IMR-90 (cell line): Measurements from ENCODE around the gene EP300. TPM values are rescaled to one million over a fixed set of nuclear protein-coding genes. Genes with fewer than 3 reads are reported as not detected.

Experiments used
- ATAC-seq: fragments of 200-7000 bp; cut with Tn5 transposase; 2 replicates; pipeline ENCODE4 v1.9.1; 2020; ENCODE audit warnings: low read depth, mild to moderate bottlenecking, moderate library complexity
- BruUV-seq: library from RNA; stranded (reverse); fragments of 400-500 nt; replicated peaks from 2 replicates; lab custom pipeline; 2021; lab: Mats Ljungman, UMichigan
- CTCF ChIA-PET: fragments of 300-600 bp; formaldehyde crosslinking; extraction: SDS; loops from one replicate; lab custom pipeline; 2021; ENCODE audit warnings: antibody characterized with exemption; lab: Yijun Ruan, JAX
- POLR2A ChIA-PET: fragments of 300-600 bp; sonication (Branson Sonifier 250); formaldehyde crosslinking; loops from one replicate; lab custom pipeline; 2022; ENCODE audit warnings: antibody characterized with exemption; ENCODE audit not compliant: unreplicated experiment; lab: Charles Lee
- DNase-seq: peaks from one replicate; pipeline ENCODE4 v3.0.0; 2013
- H2AFZ ChIP-seq: replicated peaks from 2 replicates; pipeline ENCODE3; 2013; ENCODE audit warnings: low read length, mild to moderate bottlenecking; ENCODE audit not compliant: poor library complexity
- H2AK5ac ChIP-seq: 2 replicates; pipeline ENCODE4 v1.6.1; 2013; ENCODE audit warnings: low read depth, low read length, inconsistent platforms
- H2AK9ac ChIP-seq: replicated peaks from 2 replicates; pipeline ENCODE3; 2013; ENCODE audit warnings: mild to moderate bottlenecking, low read depth, low read length, moderate library complexity; ENCODE audit not compliant: poor library complexity
- H2BK120ac ChIP-seq: 2 replicates; pipeline ENCODE4 v1.6.1; 2013; ENCODE audit warnings: low read depth, low read length, inconsistent platforms
- H2BK15ac ChIP-seq: 3 replicates; pipeline ENCODE4 v1.6.1; 2013; ENCODE audit warnings: low read depth, low read length, inconsistent platforms
- H2BK20ac ChIP-seq: 2 replicates; pipeline ENCODE4 v1.6.1; 2013; ENCODE audit warnings: low read depth, mild to moderate bottlenecking, inconsistent platforms, low read length, moderate library complexity
- H2BK5ac ChIP-seq: 2 replicates; pipeline ENCODE4 v1.6.1; 2013; ENCODE audit warnings: mild to moderate bottlenecking, low read depth, low read length, inconsistent platforms; ENCODE audit not compliant: poor library complexity, severe bottlenecking
- H3K14ac ChIP-seq: replicated peaks from 2 replicates; pipeline ENCODE4 v1.6.1; 2013; ENCODE audit warnings: low read depth, low read length, inconsistent platforms
- H3K18ac ChIP-seq: 2 replicates; pipeline ENCODE4 v1.6.1; 2013; ENCODE audit warnings: low read depth, low read length, control low read depth
- H3K23ac ChIP-seq: 2 replicates; pipeline ENCODE4 v1.6.1; 2013; ENCODE audit warnings: low read depth, low read length, inconsistent platforms
- H3K27ac ChIP-seq: 2 replicates; pipeline ENCODE4 v1.5.1; 2013; ENCODE audit warnings: mild to moderate bottlenecking, control low read depth, low read length; ENCODE audit not compliant: insufficient read depth
- H3K27me3 ChIP-seq: 2 replicates; pipeline ENCODE4 v1.6.1; 2013; ENCODE audit warnings: low read length; ENCODE audit not compliant: control insufficient read depth, insufficient read depth
- H3K36me3 ChIP-seq: 2 replicates; pipeline ENCODE4 v1.6.1; 2013; ENCODE audit warnings: low read length, mixed read lengths; ENCODE audit not compliant: control insufficient read depth, insufficient read depth
- H3K4ac ChIP-seq: 2 replicates; pipeline ENCODE4 v1.6.1; 2013; ENCODE audit warnings: low read depth, low read length, inconsistent platforms
- H3K4me1 ChIP-seq: 2 replicates; pipeline ENCODE4 v1.6.1; 2013; ENCODE audit warnings: low read length, mixed read lengths; ENCODE audit not compliant: control insufficient read depth, insufficient read depth
- H3K4me2 ChIP-seq: 2 replicates; pipeline ENCODE4 v1.6.1; 2013; ENCODE audit warnings: low read depth, mild to moderate bottlenecking, control low read depth, low read length, moderate library complexity
- H3K4me3 ChIP-seq: 2 replicates; pipeline ENCODE4 v1.5.1; 2013; ENCODE audit warnings: low read depth, mild to moderate bottlenecking, control low read depth, low read length, moderate library complexity; ENCODE audit not compliant: insufficient read depth
- H3K56ac ChIP-seq: 2 replicates; pipeline ENCODE4 v1.6.1; 2013; ENCODE audit warnings: low read length, inconsistent platforms; ENCODE audit not compliant: insufficient read depth; ENCODE audit errors: extremely low read depth
- H3K79me1 ChIP-seq, 2 experiments: 2 replicates each; pipeline ENCODE4 v1.6.1; 2013; ENCODE audit warnings: low read length in 2 of 2, inconsistent platforms in 1 of 2, low read depth in 1 of 2
- H3K9ac ChIP-seq: 2 replicates; pipeline ENCODE4 v1.6.1; 2013; ENCODE audit warnings: low read depth, low read length, control low read depth
- H3K9me1 ChIP-seq: 2 replicates; pipeline ENCODE4 v1.6.1; 2013; ENCODE audit warnings: low read length, inconsistent platforms; ENCODE audit not compliant: insufficient read depth
- H3K9me3 ChIP-seq: 2 replicates; pipeline ENCODE4 v1.6.1; 2013; ENCODE audit warnings: low read length; ENCODE audit not compliant: control insufficient read depth, insufficient read depth
- H4K20me1 ChIP-seq: 2 replicates; pipeline ENCODE4 v1.6.1; 2013; ENCODE audit warnings: low read length, inconsistent platforms; ENCODE audit not compliant: insufficient read depth
- H4K5ac ChIP-seq: 2 replicates; pipeline ENCODE4 v1.6.1; 2013; ENCODE audit warnings: mild to moderate bottlenecking, low read depth, low read length, control low read depth
- H4K8ac ChIP-seq, 2 experiments: 2 replicates each; pipeline ENCODE4 v1.6.1; 2013; ENCODE audit warnings: low read depth in 2 of 2, low read length in 2 of 2, control low read depth in 1 of 2, inconsistent platforms in 1 of 2
- H4K91ac ChIP-seq: 2 replicates; pipeline ENCODE4 v1.6.1; 2013; ENCODE audit warnings: low read depth, low read length, inconsistent platforms; ENCODE audit not compliant: insufficient read depth
- MAFK ChIP-seq: IDR thresholded peaks from 2 replicates; pipeline ENCODE4 v1.6.1; 2012; ENCODE audit warnings: low read depth, low read length, improper control_type of control experiment
- MXI1 ChIP-seq: IDR thresholded peaks from 2 replicates; pipeline ENCODE4 v1.6.1; 2012; ENCODE audit warnings: low read depth, mild to moderate bottlenecking, low read length, moderate library complexity, borderline replicate concordance
- NFE2L2 ChIP-seq: fragments of 150-350 bp; IDR thresholded peaks from 2 replicates; pipeline ENCODE4 v1.6.1; 2016; ENCODE audit warnings: low read depth, mild to moderate bottlenecking, low read length
- WGBS, 2 experiments: methylation state at CpG; one replicate each; pipeline versions ENCODE4 v1.1.5 to v1.1.7; 2013; ENCODE audit warnings: missing lambda C conversion rate in 2 of 2; ENCODE audit not compliant: insufficient read length in 1 of 2; ENCODE audit errors: extremely low coverage in 2 of 2; 5-methylcytosine and 5-hydroxymethylcytosine counted together
- dilution Hi-C: fragments of 300-500 bp; cut with HindIII; formaldehyde crosslinking; loops from one replicate; pipeline ENCODE4 v1.14.3; 2018; ENCODE audit warnings: low sequenced_read_pairs; ENCODE audit not compliant: unreplicated experiment
- in situ Hi-C: fragments of 300-500 bp; cut with MboI; formaldehyde crosslinking; loops from 3 replicates; pipeline ENCODE4 v1.14.3; 2019; ENCODE audit warnings: low sequenced_read_pairs, inconsistent platforms, mixed read lengths
- intact Hi-C: fragments of 100-400 bp; cut with micrococcal nuclease; formaldehyde crosslinking; loops from 2 replicates; pipeline ENCODE4 v1.10.0; 2022
- polyA plus RNA-seq, 3 experiments: library from polyadenylated mRNA; depleted of rRNA; stranded (reverse); fragments of >200 nt; gene quantifications; 2 replicates each; pipeline ENCODE4 v1.2.3, GENCODE V29; 2012; ENCODE audit warnings: low replicate concordance in 1 of 3
- total RNA-seq: library from RNA; depleted of rRNA; stranded (reverse); fragments of >200 nt; gene quantifications from 2 replicates; pipeline ENCODE4 v1.2.3, GENCODE V29; 2012

EP300 gene
- total and polyA plus RNA-seq, 2 of the 4 experiments (the other 2 are of a cell fraction), result 23.3 to 27.4 TPM

DNA sequence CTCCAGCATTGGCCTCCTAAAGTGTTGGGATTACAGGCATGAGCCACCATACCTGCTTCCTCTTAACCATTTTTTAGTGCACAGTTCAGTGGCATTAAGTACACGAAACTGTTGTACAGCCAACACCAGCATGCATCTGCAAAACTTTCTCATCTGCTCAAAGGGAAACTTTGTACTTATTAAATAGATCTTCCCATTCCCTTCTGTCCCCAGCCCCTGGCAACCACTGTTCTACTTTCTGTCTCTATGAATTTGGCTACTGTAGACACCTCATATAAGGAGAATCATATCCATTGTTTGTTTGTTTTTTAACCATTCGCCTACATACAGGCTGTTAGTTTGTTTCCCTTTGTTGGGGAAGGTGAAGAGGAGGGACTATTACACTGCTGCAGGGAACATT is 6.5 kb upstream of the EP300 start:
- H2AK5ac ChIP-seq, result no peak overlapping the region
- dilution Hi-C loops (no loop called here), intact Hi-C loops (no loop called here), in situ Hi-C loops (loop anchor here (10.0 kb wide), 1 partner anchor 131 kb away; the partner anchor contains the start of gene RBX1)
- H2AK9ac ChIP-seq, result no peak overlapping the region
- H3K23ac ChIP-seq, result no peak overlapping the region
- no peaks in the 10 kb centered on the region for H3K9me1 ChIP-seq
- no TSS peak for BruUV-seq
- H3K18ac ChIP-seq, result no peak overlapping the region
- no peak overlapping the region for H3K9ac ChIP-seq
- no peak overlapping the region for H4K91ac ChIP-seq
- POLR2A ChIA-PET, result no interaction called here
- H3K27me3 ChIP-seq, result no peaks in the 10 kb centered on the region
- no peak overlapping the region for H4K5ac ChIP-seq
- H3K27ac ChIP-seq, result no peak overlapping the region
- no peak overlapping the region for H3K4ac ChIP-seq
- H3K4me2 ChIP-seq, result no peak overlapping the region
- no peak overlapping the region for H2BK20ac ChIP-seq
- no peak for ATAC-seq
- H2BK120ac ChIP-seq, result no peak overlapping the region
- no peak overlapping the region for H2BK5ac ChIP-seq
- H3K79me1 ChIP-seq, result peaks cover 5 to 6% of the 10 kb centered on the region in 2 experiments; a peak in 1 of 4 replicates
- H2AFZ ChIP-seq, result no peak overlapping the region
- DNase-seq, result no peak
- CTCF ChIA-PET, result no interaction called here
- no peak overlapping the region for H2BK15ac ChIP-seq
- no peaks in the 10 kb centered on the region for H3K9me3 ChIP-seq
- TF ChIP-seq NFE2L2, result no peak
- TF ChIP-seq MAFK, result no peak
- TF ChIP-seq MXI1, result no peak
- no peak overlapping the region for H4K8ac ChIP-seq
- no peaks in the 10 kb centered on the region for H4K20me1 ChIP-seq
- no peaks in the 10 kb centered on the region for H3K36me3 ChIP-seq
- H3K4me3 ChIP-seq, result no peak overlapping the region
- H3K14ac ChIP-seq, result no peak overlapping the region
- H3K4me1 ChIP-seq, result no peaks in the 10 kb centered on the region; the same call in 1 of the 2 replicates
- no peak overlapping the region for H3K56ac ChIP-seq
- WGBS, 2 experiments, result no CpG with 5 or more reads among the region's 2 CpGs
